ENCODE data around the gene C1orf159.

DNA sequence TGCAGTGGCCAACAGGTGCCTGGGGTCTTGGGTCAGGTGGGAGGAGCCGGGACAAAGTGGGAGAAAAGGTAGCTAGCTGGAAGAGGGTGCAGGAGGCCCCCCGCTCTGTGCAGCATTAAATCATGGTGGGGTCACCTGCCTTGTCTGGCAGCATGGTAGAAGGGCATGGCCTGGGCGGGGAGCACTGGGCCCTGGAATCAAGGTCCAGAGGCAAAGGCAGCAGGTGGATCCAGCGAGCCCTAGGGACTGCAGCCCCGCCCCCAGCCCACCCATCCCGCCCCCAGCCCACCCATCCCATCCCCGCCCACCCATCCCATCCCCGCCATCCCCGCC lies 41.1 kb upstream of the C1orf159 start:
- no peak for TF ChIP-seq CTCF (conservative IDR thresholded peaks at IDR 0.05 in 1 of 2, IDR thresholded peaks at IDR 0.05 in 1 of 2; ENCODE audit: low read depth in 1 of 2, low read length in 2 of 2)
- TF ChIP-seq EZH2 (IDR thresholded peaks at IDR 0.05; ENCODE audit: low read length, missing control alignments) = no peak
